ENCODE measurements around the gene DGCR2.

GRCh38 chr22:19070397-19071169, 51.6 kb downstream of the DGCR2 start:
- no peak for TF ChIP-seq FOXA1 (IDR thresholded peaks at IDR 0.05)
- no peak for TF ChIP-seq FOXM1 (IDR thresholded peaks at IDR 0.05; ENCODE audit: borderline replicate concordance)
- TF ChIP-seq, protein P1, sequence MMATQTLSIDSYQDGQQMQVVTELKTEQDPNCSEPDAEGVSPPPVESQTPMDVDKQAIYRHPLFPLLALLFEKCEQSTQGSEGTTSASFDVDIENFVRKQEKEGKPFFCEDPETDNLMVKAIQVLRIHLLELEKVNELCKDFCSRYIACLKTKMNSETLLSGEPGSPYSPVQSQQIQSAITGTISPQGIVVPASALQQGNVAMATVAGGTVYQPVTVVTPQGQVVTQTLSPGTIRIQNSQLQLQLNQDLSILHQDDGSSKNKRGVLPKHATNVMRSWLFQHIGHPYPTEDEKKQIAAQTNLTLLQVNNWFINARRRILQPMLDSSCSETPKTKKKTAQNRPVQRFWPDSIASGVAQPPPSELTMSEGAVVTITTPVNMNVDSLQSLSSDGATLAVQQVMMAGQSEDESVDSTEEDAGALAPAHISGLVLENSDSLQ (IDR thresholded peaks at IDR 0.05), result no peak
- TF ChIP-seq CTBP1 (IDR thresholded peaks at IDR 0.05; ENCODE audit: borderline replicate concordance), result no peak
- TF ChIP-seq ZNF384 (IDR thresholded peaks at IDR 0.05), result no peak
- TF ChIP-seq SUZ12 (IDR thresholded peaks at IDR 0.05), result no peak
- no peak for TF ChIP-seq ELF4 (IDR thresholded peaks at IDR 0.05)

All from HEK293T (cell line).